WERI-Rb-1 (cell line): ENCODE measurements around the gene NFATC1.

Source experiments
- DNase-seq: peaks from one replicate; pipeline ENCODE4 v3.0.0-alpha.2; 2020
- H3K27ac ChIP-seq: fragments of 250-450 bp; sonication (Bioruptor Pico); 2 replicates; pipeline ENCODE4 v1.5.1; 2020; ENCODE audit warnings: mild to moderate bottlenecking, moderate library complexity
- H3K27me3 ChIP-seq: fragments of 250-450 bp; sonication (Bioruptor Pico); 2 replicates; pipeline ENCODE4 v1.5.1; 2021; ENCODE audit warnings: mild to moderate bottlenecking, low read depth, moderate library complexity; ENCODE audit not compliant: insufficient read depth, severe bottlenecking
- H3K36me3 ChIP-seq: fragments of 250-450 bp; sonication (Bioruptor Pico); 2 replicates; pipeline ENCODE4 v1.5.1; 2020; ENCODE audit warnings: mild to moderate bottlenecking, moderate library complexity
- H3K4me3 ChIP-seq: 2 replicates; pipeline ENCODE4 v1.5.1; 2011; ENCODE audit warnings: low read depth, mild to moderate bottlenecking, control low read depth, low read length
- H3K9me3 ChIP-seq: fragments of 250-450 bp; sonication (Bioruptor Pico); 2 replicates; pipeline ENCODE4 v1.5.1; 2021; ENCODE audit warnings: mild to moderate bottlenecking, moderate library complexity; ENCODE audit not compliant: severe bottlenecking
- CTCF ChIP-seq: IDR thresholded peaks from 2 replicates; pipeline ENCODE4 v1.5.1; 2011; ENCODE audit warnings: low read depth, mild to moderate bottlenecking, control low read depth, inconsistent platforms, low read length

NFATC1 gene

GRCh38 chr18:79496237-79496977, 100.7 kb downstream of the NFATC1 start:
- H3K4me3 ChIP-seq, result no peak overlapping the region
- peaks cover 6% of the 10 kb centered on the region for H3K9me3 ChIP-seq
- TF ChIP-seq CTCF, result no peak
- DNase-seq, result no peak
- no peaks in the 10 kb centered on the region for H3K27me3 ChIP-seq
- H3K36me3 ChIP-seq, result peaks cover 18% of the 10 kb centered on the region
- H3K27ac ChIP-seq, result no peak overlapping the region

GRCh38 chr18:79496978-79497637, 101.4 kb downstream of the NFATC1 start:
- no peak for TF ChIP-seq CTCF
- no peak for DNase-seq
- no peak overlapping the region for H3K4me3 ChIP-seq

GRCh38 chr18:79497638-79498081, 101.9 kb downstream of the NFATC1 start:
- H3K9me3 ChIP-seq, result peaks cover 6% of the 10 kb centered on the region
- H3K27ac ChIP-seq, result no peak overlapping the region
- peaks cover 18% of the 10 kb centered on the region for H3K36me3 ChIP-seq
- TF ChIP-seq CTCF, result no peak
- H3K27me3 ChIP-seq, result no peaks in the 10 kb centered on the region
- DNase-seq, result no peak
- H3K4me3 ChIP-seq, result no peak overlapping the region

More at GRCh38 chr18:79496978-79497637, 101.4 kb downstream of the NFATC1 start:
- Histone ChIP-seq H3K9me3 (peaks cover 6% of the 10 kb centered on the region), H3K36me3 (peaks cover 18% of the 10 kb centered on the region), H3K27ac (no peak overlapping the region), H3K27me3 (no peaks in the 10 kb centered on the region)

GRCh38 chr18:79498662-79499061, 102.9 kb downstream of the NFATC1 start:
- H3K27ac ChIP-seq, result no peak overlapping the region
- H3K9me3 ChIP-seq, result peaks cover 6% of the 10 kb centered on the region
- H3K27me3 ChIP-seq, result no peaks in the 10 kb centered on the region
- H3K36me3 ChIP-seq, result peaks cover 15% of the 10 kb centered on the region
- no peak for DNase-seq
- no peak overlapping the region for H3K4me3 ChIP-seq
- TF ChIP-seq CTCF, result no peak

GRCh38 chr18:79501006-79501405, 105.3 kb downstream of the NFATC1 start:
- Histone ChIP-seq H3K4me3 (no peak overlapping the region), H3K9me3 (peaks cover 6% of the 10 kb centered on the region), H3K27ac (no peak overlapping the region), H3K27me3 (no peaks in the 10 kb centered on the region), H3K36me3 (peaks cover 16% of the 10 kb centered on the region)
- no peak for TF ChIP-seq CTCF
- no peak for DNase-seq
